GM21576 (cell line): ENCODE results near the gene ASAH2.
"Not testable (repeated sequence)": the region's sequence is repeated elsewhere in the genome, so short reads cannot be mapped to it uniquely, and the experiment has no call there.

Experiments used
- ATAC-seq: cut with Tn5 transposase; IDR thresholded peaks from one replicate; pipeline ENCODE4 v1.9.1; 2021; ENCODE audit warnings: mild to moderate bottlenecking, moderate library complexity; ENCODE audit not compliant: unreplicated experiment

The ASAH2 gene

DNA sequence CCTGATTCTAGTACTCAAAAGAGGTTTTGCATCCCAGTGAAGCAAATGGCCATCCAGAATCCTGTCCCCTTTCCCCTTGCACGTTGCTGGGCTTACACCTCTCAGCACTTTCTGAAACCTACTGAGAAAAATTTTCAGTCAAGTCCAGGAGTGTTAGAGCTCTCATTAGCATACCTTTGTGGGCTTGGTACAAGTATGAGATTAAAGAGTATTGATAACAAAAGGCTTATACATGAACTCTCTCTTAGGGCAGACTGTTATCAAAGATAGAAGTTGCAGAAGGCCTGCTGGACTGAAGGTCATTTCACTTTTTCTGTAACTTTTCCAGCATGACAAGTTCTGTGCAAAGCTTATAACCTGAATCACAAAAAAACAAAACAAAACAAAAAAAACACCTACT is at the start of gene ASAH2:
TSS of gene ASAH2 (minus strand) at position 123 of the 400 bp plus-strand sequence. CDS start 2,906 bp downstream, outside the sequence.
- ATAC-seq: no peak

- no peak for ATAC-seq
Observed at GRCh38 chr10:50299948-50300669, 48.8 kb upstream of the ASAH2 start.

DNA sequence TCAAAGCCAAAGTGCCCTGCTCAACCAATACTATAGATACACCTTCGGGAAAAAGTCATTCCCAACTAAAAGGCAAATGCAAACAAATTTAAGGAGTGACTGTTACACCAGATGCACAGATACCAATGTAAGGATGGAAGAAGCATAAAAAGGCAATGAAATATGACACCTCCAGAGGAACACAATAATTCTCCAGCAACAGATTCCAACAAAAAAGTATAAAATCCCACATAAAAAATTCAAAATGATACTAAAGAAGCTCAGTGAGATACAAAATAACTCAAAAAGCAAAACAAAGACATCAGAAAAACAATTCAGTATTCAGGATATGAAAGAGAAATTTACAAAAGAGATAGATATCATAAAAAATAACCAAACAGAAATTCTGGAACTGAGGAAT is 44.1 kb upstream of the ASAH2 start:
- no peak for ATAC-seq

DNA sequence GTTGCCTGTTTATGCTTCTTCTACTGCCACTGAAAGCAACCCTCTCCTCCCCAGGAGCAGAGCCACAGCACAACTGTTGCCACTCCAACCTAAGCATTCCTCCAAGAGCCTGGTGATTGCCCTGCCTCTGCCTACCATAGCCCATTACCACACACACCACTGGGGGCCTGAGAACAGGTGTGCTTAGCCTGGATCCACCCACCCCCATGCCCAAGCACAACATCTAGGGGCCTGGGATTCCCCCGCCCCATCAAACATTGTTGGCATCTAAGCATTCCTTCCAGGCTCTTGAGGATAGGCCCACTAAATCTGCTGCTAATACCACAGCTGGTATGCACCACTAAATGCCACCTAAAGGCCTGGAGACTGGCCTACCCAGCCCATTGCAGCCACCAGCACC is 43.3 kb upstream of the ASAH2 start:
- ATAC-seq: no peak

DNA sequence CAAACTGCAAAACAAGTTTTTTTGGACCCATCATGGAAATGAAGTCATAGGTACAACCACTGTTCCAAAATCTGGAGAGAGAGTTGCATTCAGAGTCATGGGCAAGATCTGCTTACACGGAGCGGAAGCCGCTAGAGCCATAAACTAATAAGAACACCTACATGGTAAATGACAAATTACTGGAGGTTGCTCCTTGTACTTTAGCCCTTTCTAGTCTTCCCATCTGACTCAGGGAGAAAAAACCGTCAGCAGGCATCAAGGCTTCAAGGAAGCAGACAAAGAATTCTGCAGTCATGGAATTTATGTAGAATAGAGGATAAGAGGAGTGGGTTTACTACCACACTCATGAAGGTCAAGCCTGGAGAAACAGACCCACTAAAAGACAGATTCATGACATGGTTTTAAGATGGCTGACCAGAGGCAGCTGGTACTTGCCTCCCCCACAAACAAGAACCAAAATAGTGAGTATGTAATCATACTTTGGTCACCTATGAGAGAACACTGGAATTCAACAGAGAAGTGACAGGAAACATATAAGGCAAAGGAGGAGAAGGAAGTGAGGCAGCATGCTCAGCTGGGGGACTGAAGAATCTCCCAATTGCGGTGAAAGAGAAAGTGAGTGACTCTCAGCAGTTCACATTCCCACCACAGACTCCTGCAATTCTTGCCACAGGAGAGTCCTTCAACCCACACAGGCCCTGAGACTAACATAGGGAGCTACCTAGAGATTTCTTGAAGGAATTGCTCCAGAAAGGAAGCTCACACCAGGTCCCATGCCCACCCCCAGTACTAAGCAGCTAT is 42.4 kb upstream of the ASAH2 start:
- no peak for ATAC-seq

DNA sequence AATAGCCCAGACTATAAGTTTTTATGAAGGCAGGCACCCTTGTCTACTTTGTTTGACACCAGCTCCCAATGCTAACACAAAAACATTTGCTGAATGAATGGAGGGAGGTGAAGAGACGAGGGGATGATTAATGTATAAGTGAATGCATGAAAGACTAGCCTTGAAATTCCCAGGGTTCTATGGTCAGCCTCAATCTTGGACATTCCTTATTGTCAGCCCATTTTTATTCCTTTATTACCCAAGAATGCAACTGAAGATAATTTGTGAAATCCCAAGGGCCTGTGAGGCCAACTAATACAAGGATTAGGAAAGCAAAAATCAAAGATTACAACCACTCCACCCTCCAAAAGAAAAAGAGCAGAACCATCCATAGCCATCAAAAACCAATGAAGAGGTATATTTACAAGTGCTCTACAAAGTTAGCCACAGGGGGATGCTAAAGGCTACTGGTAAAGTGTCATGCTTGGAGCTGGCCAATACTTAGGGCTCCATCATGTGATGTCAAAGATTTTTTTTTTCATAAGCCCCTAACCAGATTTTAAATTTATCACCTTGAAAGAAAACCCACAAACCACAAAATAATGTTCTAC is 40.0 kb upstream of the ASAH2 start:
- no peak for ATAC-seq

- no peak for ATAC-seq
Observed at GRCh38 chr10:50289196-50289595, 37.9 kb upstream of the ASAH2 start.

DNA sequence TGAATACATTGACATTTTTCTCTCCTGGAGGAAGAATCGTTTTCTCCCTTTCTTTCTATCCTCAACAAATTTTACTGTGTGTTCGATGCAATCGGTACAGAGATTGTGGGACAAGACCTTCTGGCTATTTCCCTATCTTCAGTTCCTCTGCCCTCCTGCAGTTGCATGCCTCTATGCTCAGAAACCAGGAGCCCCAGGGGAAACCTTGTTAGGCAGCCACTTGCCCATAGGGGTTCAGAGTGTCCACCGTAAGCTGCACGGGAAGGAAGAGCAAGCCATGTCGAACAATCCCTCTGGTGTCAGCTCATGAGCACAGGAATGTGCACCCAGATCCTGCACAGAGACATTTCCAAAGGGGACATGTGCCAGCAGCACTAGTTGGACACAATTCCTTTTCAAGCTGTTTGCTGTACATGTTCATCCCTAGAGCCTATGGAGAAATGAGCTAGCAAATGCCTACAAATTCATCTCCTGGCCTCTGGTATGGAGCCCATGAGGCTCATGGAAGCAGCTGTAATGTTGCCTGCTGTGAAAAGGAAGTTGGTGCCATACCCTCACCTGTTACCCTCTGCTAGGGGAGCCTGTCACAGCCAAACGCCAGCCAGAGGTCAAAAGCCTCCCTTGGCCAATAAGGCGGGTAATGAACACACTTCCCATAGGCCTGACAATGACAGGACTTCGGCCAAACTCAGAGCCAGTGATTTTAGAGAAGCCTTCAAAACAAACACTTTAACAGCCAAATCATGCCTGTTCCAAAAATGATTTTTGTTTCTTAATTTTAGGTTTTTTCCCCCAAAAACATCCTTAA is 35.9 kb upstream of the ASAH2 start:
- no peak for ATAC-seq

DNA sequence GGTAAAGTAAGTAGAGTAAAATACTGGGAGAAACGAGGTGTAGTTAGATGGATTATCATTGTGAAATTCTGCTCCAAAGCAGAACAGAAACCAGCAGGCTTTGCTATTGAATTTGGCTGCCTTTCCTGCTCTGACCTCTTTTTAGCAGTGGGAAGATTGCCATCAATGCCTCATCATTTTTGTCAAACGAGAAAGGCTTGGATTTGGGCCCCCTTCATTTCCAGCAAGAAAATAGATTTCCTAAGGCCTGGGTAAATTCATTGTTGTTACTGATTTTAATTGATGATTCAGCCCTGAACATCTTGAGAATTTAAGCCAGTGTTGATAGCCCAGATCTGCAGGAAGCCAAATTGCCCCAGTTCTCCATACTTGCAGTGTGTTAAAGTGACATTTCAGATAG is 35.2 kb upstream of the ASAH2 start:
- ATAC-seq: no peak

DNA sequence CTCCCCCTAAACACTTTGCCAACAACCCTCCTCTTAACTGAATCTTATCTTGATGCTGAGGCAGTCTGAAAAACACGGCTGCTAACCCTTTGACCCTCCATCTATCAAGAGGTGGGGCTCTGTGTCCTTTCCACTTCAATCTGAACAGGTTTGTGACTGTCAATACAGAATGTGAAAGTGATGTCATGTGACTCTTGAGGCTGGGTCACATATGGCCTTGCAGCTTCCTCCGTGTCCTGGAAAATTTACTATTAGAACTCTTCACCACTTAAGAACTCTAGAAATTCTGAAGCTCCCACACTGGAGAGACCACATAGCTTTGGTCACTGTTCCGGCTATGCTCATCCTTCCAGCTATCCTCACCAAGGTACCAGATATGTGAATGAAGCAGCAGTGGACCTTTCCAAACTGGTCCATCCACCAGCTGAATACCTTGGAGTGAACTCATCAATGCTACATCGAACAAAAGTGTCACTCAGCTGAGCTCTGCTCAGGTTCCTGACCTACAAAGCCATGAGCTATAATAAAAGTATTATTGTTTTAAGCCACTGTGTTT is 30.7 kb upstream of the ASAH2 start:
- no peak for ATAC-seq

GRCh38 chr10:50281210-50281966 is 30.1 kb upstream of the ASAH2 start:
- no peak for ATAC-seq

DNA sequence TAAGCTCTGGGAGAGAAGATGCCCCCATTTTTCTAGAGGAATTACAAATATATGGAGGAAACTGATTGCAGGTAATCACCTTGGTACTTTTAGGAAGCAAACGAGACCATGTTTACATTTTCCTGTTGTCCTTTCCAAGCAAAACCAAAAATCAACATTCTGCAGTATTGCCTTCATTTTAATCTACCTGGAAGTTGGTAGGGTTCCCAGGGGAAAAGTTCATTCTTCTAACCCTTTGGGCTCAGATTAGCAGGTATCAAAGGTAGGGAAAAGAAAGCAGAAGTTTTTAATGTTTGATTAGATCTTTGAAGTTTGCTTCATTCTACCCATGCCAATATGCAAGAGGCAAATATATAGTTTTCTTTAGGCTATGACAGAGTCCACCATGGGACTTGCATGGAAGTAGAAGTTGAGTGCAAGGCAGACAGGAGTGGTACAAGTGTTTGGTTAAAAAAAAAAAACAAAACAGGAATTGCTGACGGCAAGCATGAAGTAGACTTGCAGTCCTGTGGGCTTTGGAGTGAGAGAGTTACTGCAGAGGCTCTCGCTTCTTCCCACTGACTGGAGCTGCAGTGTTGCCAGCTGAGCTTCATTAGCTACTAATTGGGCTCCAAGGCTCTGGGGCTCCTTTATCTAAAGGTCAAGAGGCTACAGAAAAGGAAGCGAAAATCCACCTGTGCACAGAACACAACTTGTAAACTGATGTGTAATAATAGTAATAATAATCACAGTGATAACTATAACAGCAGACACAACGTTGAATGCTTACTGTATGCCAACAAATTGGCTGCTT is 28.9 kb upstream of the ASAH2 start:
- ATAC-seq: no peak

DNA sequence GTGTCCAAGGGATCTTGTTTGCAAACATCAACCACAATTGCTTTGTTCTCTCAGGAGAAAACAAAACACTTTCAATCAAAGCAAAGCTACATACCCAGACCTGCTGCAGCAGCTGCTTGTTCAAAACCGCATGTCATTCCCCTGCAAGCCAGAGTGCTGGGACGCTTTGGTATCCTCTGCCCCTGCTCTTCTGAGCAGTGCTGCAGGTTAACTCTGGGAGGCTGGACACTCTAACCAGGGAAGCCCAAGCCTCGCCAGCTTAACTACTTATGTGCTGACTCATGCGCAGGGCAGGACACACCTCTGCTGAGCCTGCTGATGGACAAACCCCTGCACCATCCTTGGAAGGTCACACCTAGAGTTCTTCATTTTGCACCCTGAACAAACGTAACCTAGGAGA is 28.2 kb upstream of the ASAH2 start:
- ATAC-seq: no peak

GRCh38 chr10:50275650-50276235 is 24.4 kb upstream of the ASAH2 start:
- ATAC-seq: no peak

DNA sequence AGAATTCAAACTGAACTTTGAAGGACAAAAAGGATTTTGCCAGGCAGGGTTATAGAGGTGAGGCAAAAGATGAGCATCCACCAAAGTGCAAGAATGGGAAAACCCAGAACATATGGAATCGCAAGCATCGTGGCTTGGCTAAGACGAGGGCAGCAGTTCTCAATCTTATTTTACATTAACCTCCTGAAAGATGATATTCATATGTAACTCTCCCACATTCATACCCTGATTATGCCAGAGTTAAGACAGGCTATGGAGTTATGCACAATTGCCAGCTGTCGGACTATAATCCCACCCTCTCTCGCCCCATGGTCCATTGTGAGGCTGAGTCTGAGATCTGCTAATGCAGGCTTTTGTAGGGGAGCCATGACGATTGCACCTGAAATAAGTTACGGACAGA is 21.2 kb upstream of the ASAH2 start:
- ATAC-seq: no peak

GRCh38 chr10:50271564-50272250 is 20.4 kb upstream of the ASAH2 start:
- ATAC-seq: no peak

- ATAC-seq: not testable (repeated sequence)
Observed at GRCh38 chr10:50267877-50268276, 16.6 kb upstream of the ASAH2 start.

GRCh38 chr10:50262625-50263024 is 11.3 kb upstream of the ASAH2 start:
- ATAC-seq: not testable (repeated sequence)
